ENCODE results near the gene REP15. TPM values are rescaled to one million over a fixed set of nuclear protein-coding genes. Genes with fewer than 3 reads are reported as not detected.

The REP15 gene
- total and polyA plus RNA-seq, 4 donors, result 0.58 to 2.1 (median 1.0) TPM

GRCh38 chr12:27696864-27697564 is 767 bp downstream of the REP15 start (continued):
- TF ChIP-seq REST (IDR thresholded peaks at IDR 0.05) (no peak), GABPA (IDR thresholded peaks at IDR 0.05 in 1 of 2, conservative IDR thresholded peaks at IDR 0.05 in 1 of 2) (no peak), EGR1 (IDR thresholded peaks at IDR 0.05; ENCODE audit: low read depth in 2 of 2) (no peak), RXRA (IDR thresholded peaks at IDR 0.05) (peak in 1 of 2 donors; percentile 44), ATF3 (IDR thresholded peaks at IDR 0.05) (peak; percentile 84), FOXA1 (IDR thresholded peaks at IDR 0.05) (no peak)

GRCh38 chr12:27703720-27704452 is 7.6 kb downstream of the REP15 start:
- Histone ChIP-seq H3K4me3 (ENCODE audit: low read depth in 1 of 3, low read length in 3 of 3) (no peak overlapping the region), H3K9me3 (ENCODE audit: control insufficient read depth in 4 of 4, low read length in 3 of 4) (no peaks in the 10 kb centered on the region), H3K9ac (ENCODE audit: low read depth in 1 of 2, low read length in 2 of 2) (no peak overlapping the region), H3K4me1 (ENCODE audit: control insufficient read depth in 4 of 4, insufficient read depth in 4 of 4, low read length in 3 of 4) (peaks cover 0 to 5% (median 1%) of the 10 kb centered on the region in 4 donors), H3K27ac (ENCODE audit: low read depth in 1 of 2, low read length in 2 of 2) (no peak overlapping the region), H3K27me3 (ENCODE audit: control insufficient read depth in 4 of 4, insufficient read depth in 4 of 4, low read length in 3 of 4) (no peaks in the 10 kb centered on the region), H3K36me3 (ENCODE audit: control insufficient read depth in 4 of 4, insufficient read depth in 3 of 4, low read depth in 1 of 4, low read length in 3 of 4) (no peaks in the 10 kb centered on the region)
- peak; percentile 70 for DNase-seq (ENCODE audit: low spot score)
- 4% methylated on average over 4 of the region's 4 CpGs for WGBS
- peak; percentile 52 for TF ChIP-seq HNF4G (IDR thresholded peaks at IDR 0.05)
- peak; percentile 88 for TF ChIP-seq CTCF (IDR thresholded peaks at IDR 0.05; ENCODE audit: low read depth, low read length, missing input control)
- no peak for TF ChIP-seq GABPA (IDR thresholded peaks at IDR 0.05 in 1 of 2, conservative IDR thresholded peaks at IDR 0.05 in 1 of 2)
- TF ChIP-seq ATF3 (IDR thresholded peaks at IDR 0.05), result peak; percentile 31
- TF ChIP-seq MAX (IDR thresholded peaks at IDR 0.05), result no peak
- TF ChIP-seq EGR1 (IDR thresholded peaks at IDR 0.05; ENCODE audit: low read depth in 2 of 2), result no peak
- TF ChIP-seq RAD21 (IDR thresholded peaks at IDR 0.05), result peak; percentile 92 to 96
- TF ChIP-seq HNF4A (conservative IDR thresholded peaks at IDR 0.05), result peak; percentile 58 to 80

Measured in liver (tissue), 9 donors.